Renal pelvis (tissue), 4 donors: Measurements from ENCODE around the gene NYAP1. TPM values are rescaled to one million over a fixed set of nuclear protein-coding genes. Genes with fewer than 3 reads are reported as not detected.
"Not testable (repeated sequence)": the region's sequence is repeated elsewhere in the genome, so short reads cannot be mapped to it uniquely, and the experiment has no call there.

Experiments used
- DNase-seq: peaks from one replicate; pipeline ENCODE4 v3.0.0-alpha.2; 2013
- polyA plus RNA-seq, 3 donors: library from polyadenylated mRNA; unstranded; fragments of 120-200 nt; gene quantifications; one replicate each; pipeline ENCODE4 v1.2.1, GENCODE V29; 2013; ENCODE audit not compliant: insufficient read length in 3 of 3

NYAP1 gene
- polyA plus RNA-seq, 3 donors: 2.4 to 3.2 (median 2.8) TPM

GRCh38 chr7:100482728-100483089 is 1.0 kb upstream of the NYAP1 start:
- no peak for DNase-seq

- DNase-seq: peak; percentile 60
Observed at GRCh38 chr7:100483090-100483721, 521 bp upstream of the NYAP1 start.

GRCh38 chr7:100484673-100485045 is 932 bp downstream of the NYAP1 start:
- no peak for DNase-seq

GRCh38 chr7:100485471-100485876 is 1.7 kb downstream of the NYAP1 start:
- DNase-seq: no peak

GRCh38 chr7:100486111-100486636 is 2.4 kb downstream of the NYAP1 start:
- DNase-seq: no peak

- DNase-seq: no peak
Observed at GRCh38 chr7:100486753-100487446, 3.2 kb downstream of the NYAP1 start.

GRCh38 chr7:100488333-100489095 is 4.8 kb downstream of the NYAP1 start:
- no peak for DNase-seq

GRCh38 chr7:100489121-100489520 is 5.4 kb downstream of the NYAP1 start:
- DNase-seq: no peak

- DNase-seq: peak; percentile 96
Observed at GRCh38 chr7:100489824-100490223, 6.1 kb downstream of the NYAP1 start.

GRCh38 chr7:100490483-100491191 is 6.9 kb downstream of the NYAP1 start:
- no peak for DNase-seq

GRCh38 chr7:100491192-100491578 is 7.5 kb downstream of the NYAP1 start:
- DNase-seq: no peak

- DNase-seq: no peak
Observed at GRCh38 chr7:100492738-100493475, 9.2 kb downstream of the NYAP1 start.

GRCh38 chr7:100493476-100494264 is 9.9 kb downstream of the NYAP1 start:
- DNase-seq: no peak

GRCh38 chr7:100496509-100496908 is 12.8 kb downstream of the NYAP1 start:
- no peak for DNase-seq

- DNase-seq: not testable (repeated sequence)
Observed at GRCh38 chr7:100500743-100501142, 17.0 kb downstream of the NYAP1 start.

- not testable (repeated sequence) for DNase-seq
Observed at GRCh38 chr7:100504031-100504430, 20.3 kb downstream of the NYAP1 start.

GRCh38 chr7:100504887-100505611 is 21.3 kb downstream of the NYAP1 start:
- DNase-seq: no peak

GRCh38 chr7:100506356-100506923 is 22.7 kb downstream of the NYAP1 start:
- DNase-seq: no peak

GRCh38 chr7:100509231-100509630 is 25.5 kb downstream of the NYAP1 start:
- no peak for DNase-seq
